PC-3 (cell line): ENCODE measurements around the gene LEP.

Experiments used
- CTCF ChIP-seq: fragments of 300-600 bp; sonication (generic); conservative IDR thresholded peaks from 2 replicates; pipeline ENCODE4 v1.5.1; 2017; ENCODE audit warnings: antibody characterized with exemption, low read depth, mild to moderate bottlenecking, low read length
- EZH2 ChIP-seq: fragments of 300-600 bp; sonication (generic); IDR thresholded peaks from one replicate; pipeline ENCODE4 v1.6.1; 2017; ENCODE audit warnings: antibody characterized with exemption, mild to moderate bottlenecking, low read length; ENCODE audit not compliant: unreplicated experiment
- EZH2phosphoT487 ChIP-seq: fragments of 300-600 bp; sonication (generic); IDR thresholded peaks from 2 replicates; pipeline ENCODE4 v1.6.1; 2018; ENCODE audit warnings: mild to moderate bottlenecking, antibody characterized with exemption, low read length, borderline replicate concordance

GRCh38 chr7:128194533-128195282, 46.4 kb upstream of the LEP start:
- TF ChIP-seq CTCF: no peak
- TF ChIP-seq EZH2: no peak
- TF ChIP-seq EZH2phosphoT487: no peak
